RKO (cell line): ENCODE data around the gene DOK4.
"Not testable (repeated sequence)": the region's sequence is repeated elsewhere in the genome, so short reads cannot be mapped to it uniquely, and the experiment has no call there.

Experiments used
- DNase-seq: peaks from one replicate; pipeline ENCODE4 v3.0.0-alpha.2; 2016; ENCODE audit warnings: low spot score

DOK4 gene

DNA sequence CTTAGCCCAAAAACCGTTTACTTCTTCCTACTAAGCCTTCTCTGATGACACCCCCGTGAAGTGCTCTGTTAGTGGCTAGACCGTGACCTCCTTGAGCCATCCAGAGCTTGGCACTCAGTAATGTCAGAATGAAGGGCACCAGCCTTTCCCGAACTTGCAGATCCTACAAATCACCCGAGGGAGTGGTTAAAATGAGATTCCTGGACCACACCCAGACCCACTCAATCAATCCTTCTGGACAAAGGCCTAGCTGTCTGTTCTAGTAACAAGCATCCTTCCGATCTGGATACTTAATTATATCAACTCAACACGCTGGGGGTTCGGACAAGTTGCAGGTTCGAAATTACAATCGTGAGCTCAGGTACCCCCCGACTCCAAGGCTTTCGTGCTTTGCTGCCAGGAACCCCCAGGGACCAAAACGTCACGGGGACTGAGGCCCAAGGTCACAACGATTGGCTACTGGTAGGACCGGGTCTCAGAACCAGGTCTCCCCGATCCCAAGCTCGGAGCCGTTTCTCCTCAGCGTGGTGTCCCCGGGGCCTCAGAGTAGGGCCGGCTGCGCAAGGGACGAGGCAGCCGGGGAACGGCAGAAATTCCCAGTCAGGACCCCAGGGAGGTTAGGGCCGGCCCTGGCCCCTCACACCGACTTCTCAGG lies 39.6 kb downstream of the DOK4 start:
- peak; percentile 65 for DNase-seq

DNA sequence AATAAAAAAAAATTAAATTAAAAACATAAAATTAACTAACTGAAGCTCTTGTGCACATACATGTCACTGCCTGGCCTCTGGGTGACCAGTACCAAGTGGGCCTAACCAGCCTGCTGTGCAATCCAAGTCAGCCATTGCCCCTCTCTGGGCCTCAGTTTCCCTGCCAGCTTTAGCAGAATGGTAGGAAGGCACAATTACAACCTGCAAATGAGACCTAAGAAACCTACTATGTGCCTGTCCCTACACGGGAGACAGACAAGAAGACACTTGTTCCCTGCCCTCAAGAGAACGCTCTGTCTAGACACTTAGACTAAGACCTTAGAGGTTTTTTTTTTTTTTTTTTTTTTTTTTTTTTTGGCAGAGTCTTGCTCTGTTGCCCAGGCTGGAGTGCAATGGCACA lies 40.8 kb downstream of the DOK4 start:
- no peak for DNase-seq

DNA sequence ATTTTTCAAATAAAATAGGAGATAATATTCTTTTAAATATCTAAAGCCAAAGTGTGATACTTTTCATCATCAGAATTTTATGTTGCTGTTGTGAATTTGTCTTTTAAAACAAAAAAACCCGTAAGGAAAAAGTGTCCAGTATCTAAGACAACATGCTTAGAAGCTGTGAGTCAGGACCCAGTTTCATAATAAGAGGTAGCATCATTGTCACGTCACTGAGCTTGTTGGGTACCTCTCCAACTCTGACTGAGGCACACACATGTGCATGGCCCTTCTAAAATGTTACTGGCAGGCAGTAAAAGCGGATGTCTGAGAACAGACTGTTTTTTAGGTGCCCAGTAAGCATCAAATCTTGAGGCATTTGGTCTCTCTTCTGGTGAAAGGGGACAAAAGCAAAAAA lies 41.6 kb downstream of the DOK4 start:
- DNase-seq = no peak

DNA sequence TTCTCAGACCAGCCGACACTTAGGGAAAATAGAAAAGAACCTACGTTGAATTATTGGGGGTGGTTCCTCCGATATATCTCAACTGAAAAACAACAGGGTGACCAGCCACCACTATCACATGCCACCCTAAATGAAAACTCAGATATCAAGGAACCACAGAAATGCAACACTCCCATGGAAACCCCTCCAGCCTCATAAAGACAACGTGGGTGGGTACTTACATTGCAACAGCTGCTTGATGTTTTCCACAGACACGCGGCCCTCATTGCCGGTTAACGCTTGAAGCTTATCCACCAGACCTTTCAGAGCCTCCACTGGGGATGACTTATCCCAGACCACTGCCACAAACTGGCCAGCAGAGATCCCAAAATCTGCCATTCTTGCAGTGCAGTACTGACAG lies 45.7 kb downstream of the DOK4 start:
- DNase-seq = not testable (repeated sequence)

DNA sequence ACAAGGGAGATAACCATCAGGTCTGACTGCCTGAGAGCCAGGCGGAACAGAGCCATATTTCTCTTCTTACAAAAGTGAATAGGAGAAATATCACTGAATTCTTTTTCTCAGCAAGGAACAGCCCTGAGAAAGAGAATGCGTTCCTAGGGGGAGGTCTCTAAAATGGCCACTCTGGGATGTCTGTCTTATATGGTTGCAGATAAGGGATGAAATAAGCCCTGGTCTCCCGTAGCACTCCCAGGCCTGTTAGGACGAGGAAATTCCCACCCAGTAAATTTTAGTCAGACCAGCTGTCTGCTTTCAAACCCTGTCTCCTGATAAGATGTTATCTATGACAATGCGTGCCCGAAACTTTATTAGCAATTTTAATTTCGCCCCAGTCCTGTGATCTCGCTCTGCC lies 46.3 kb downstream of the DOK4 start:
- DNase-seq = not testable (repeated sequence)

DNA sequence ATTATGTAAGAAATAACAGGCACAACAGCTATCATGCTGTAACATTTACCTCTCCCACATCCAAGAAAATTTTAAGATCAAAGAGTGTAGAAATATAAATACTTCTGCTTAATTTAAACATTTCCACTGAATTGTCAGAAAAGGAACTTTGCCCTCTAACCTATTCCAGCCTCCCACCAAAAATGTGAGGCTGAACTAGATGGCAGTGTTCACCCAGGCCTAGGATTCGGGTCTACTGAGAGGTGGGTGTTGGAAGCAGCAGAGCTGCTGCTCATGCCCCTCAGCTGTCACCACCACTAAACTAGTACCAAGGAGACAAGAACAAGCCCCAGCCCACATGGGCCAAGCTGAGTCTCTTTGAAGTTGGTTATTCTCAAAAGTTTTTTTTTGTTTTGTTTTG lies 50.5 kb downstream of the DOK4 start:
- no peak for DNase-seq

DNA sequence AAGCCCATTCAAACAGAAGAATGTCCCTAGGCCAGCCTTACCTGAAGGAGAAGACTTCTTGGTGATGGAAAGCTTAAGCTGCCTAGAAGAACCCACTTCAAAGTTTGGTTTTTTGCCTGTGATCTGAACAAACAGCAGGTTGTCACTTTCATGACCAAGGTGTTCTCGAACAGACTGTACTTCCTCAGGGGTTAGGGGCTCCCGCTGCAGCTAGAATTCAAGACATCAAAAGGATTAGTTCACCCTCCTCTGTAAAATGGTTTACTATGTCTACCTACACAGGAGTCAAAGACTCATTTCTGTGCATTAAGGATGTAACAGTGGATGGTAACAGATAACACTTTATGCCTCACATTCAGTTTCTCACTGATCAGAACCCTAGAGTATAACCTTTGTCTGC lies 52.3 kb downstream of the DOK4 start:
- DNase-seq = no peak

DNA sequence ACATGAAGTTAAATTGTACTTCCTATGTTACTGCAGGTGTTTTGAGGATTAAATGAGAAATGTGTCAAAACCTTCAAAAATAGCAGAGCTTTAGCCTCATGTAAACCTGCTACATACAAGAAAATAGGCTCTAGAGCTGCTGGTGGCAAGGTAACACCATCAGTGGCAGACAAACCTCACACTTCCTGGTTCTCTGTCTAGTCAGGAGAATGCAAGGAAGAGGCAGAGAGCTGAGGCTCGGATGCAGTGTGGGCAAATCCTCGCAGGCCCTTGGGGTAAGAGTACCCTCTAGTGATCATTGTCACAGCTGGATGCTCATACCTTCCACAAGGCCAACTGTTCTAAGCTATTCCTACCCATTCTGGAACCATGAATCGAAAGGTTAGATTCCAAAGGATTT lies 53.3 kb downstream of the DOK4 start:
- no peak for DNase-seq

DNA sequence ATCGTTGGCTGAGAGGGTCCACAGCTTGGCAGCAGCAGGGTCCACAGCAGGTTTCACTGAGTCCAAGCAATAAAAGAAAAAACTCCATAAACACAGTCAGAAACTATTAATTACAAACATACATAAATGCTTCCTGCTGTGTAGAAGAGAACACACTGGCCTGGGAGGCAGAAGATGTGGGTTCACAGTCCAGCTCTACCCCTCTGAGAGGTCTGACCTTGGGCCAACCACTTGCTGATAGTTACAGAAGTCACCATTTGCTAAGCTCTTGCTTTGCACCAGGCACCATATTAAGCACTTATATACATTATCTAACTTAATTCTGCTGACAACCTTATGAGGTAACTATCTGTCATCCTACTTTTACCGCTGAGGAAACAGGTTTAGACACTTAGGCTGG lies 53.8 kb downstream of the DOK4 start:
- DNase-seq = no peak

DNA sequence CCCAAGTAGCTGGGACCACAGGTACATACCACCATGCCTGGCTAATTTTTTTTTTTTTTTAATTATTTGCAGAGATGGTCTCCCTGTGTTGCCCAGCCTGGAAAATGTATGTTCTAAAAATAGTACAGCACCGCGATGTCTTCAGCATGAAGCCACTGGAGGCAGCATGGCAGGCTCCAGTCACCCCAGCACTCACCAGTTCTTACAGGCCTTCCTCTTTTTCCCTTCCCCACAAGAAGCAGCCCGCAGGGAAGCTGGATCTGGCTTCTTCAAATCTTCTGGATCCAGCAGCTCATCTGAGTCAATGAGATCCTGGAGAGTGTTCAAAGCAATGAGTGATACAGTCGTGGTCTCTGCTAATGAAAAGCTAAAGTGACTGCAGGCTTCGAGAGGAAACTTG lies 55.3 kb downstream of the DOK4 start:
- DNase-seq = no peak

DNA sequence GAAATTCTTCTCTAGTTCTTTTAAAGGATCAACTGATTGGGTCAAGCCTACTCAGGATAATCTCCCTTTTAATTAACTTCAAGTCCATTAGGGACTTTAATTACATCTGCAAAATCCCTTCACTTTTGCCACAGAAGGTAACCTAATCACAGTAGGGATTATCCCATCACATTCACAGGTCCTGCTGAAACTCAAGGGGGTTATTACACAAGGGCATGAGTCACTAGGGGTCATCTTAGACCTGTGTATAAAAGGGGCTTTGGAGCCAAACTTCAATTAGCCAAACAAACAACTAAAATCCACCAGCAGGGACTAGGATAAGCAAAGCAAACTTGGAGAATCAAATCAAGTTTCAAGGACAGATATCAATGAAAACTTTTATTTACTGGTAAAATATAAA lies 58.5 kb downstream of the DOK4 start:
- no peak for DNase-seq

DNA sequence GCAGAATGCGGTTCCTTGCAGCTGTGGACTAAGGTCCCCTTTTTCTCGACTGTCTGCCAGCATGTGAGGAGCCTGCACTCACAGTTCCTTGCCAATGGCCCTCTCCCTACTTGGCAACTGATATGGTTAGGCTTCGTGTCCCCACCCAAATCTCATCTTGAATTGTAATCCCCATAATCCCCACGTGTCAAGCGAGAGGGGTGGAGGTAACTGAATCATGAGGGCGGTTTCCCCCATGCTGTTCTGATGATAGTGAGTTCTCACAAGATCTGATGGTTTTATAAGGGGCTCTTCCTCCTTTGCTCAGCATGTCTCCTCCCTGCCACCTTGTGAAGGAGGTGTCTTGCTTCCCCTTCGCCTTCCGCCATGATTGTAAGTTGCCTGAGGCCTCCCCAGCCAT lies 59.0 kb downstream of the DOK4 start:
- DNase-seq = no peak

DNA sequence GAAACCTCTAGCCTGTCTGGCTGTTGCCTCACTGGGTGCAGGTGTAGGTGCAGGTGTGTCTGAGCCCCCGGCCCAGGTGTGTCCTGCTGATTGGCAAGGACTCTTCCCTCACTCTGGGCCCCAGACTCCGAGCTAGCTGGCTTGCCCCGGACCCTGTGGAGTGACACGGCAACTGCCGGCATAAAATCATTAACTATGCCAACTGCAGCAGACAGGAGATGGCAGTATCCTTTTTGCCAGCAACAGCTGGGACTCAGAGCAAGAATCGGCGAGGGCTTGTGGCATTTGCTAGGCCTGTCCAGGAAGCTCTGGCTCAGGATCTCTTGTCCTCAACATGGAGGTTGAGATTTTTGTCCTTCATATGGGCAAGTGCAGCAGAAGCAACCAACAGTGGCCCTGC lies 59.9 kb downstream of the DOK4 start:
- no peak for DNase-seq

DNA sequence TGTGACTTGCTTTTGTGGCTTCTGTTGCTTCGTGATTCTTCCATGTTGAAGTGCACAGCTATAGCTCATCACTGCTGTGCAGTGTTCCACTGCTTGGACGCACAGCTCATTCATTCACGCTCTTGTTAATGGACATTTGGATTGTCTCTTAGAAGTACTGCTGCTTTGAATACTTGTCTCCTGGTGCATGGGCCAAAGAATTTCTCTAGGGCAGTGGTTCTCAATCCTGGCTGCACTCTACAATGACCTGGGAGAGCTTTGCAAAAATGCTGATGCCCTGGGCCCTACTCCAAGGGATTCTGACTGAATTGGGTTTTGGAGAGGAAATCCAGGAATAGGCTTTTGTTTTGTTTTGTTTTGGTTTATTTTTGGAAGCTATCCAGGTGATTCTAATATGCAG lies 61.7 kb downstream of the DOK4 start:
- no peak for DNase-seq

DNA sequence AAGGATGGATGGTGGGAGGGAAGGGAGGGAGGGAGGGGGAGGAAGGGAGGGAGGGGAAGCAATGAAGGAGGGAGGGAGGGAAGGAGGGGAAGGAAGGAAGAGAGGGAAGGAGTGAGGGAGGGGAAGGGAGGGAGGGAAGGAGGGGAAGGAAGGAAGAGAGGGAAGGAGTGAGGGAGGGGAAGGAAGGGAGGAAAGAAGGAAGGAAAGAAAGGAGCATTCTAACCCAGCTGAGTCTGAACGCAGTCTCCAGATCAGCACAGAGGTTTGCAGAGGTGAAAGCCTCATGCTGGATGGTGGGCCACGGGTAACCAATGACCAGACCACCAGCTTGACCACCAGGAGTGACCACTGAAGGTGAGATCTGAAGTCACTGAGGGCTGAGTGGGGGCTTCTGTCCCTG lies 63.1 kb downstream of the DOK4 start:
- DNase-seq = no peak

DNA sequence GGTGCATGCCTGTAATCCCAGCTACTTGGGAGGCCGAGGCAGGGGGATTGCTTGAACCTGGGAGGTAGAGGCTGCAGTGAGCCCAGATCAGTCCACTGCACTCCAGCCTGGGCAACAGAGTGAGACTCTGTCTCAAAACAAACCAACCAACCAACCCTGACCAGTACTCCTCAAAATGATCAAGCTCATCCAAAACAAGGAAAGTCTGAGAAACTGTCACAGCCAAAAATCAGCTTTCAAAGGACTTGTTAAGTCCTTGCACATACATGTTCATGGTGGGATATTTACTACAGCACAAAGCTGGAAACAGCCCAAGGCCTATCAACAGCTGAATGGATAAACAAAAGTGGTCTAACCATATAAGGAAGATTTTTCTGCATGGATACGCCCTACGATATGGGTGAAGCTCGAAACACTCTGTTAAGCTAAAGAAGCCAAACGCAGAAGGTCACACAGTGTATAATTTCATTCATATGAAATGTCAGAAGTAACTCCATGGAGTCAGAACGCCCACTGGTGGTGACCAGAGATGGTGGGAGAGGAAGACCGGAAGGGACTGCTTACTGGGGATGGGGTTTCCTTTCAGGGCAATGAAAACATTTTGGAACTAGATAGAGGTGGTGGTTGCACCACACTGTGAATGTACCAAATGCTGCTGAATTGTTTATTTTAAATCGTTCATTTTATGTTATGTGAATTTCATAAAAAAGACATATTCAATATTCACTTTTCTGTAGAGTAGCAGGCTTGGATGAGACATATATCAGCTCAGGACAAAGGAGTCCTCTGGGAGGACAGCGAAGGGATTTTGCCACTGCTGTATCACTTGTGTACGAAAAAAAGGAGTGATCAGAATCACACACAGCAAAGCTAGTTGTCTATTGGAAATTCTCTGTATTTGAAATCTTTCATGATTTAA lies 64.0 kb downstream of the DOK4 start:
- peak; percentile 68 for DNase-seq
